HEK293T (cell line): ENCODE measurements around the gene RHOJ.
A peak's percentile ranks its signal among the peaks of the same experiment; 100 is the strongest.

Experiments used
- CTCF ChIA-PET: fragments of 350-600 bp; formaldehyde crosslinking; extraction: SDS; loops from one replicate; lab custom pipeline; 2021; ENCODE audit warnings: antibody characterized with exemption, inconsistent platforms; lab: Yijun Ruan, JAX
- POLR2A ChIA-PET: fragments of 350-600 bp; formaldehyde crosslinking; extraction: SDS; loops from one replicate; lab custom pipeline; 2020; ENCODE audit warnings: antibody characterized with exemption, inconsistent platforms; lab: Yijun Ruan, JAX
- DNase-seq: peaks from one replicate; pipeline ENCODE4 v3.0.0; 2012; ENCODE audit warnings: mixed read lengths; ENCODE audit errors: extremely low spot score
- ARNT ChIP-seq: fragments of 450-650 bp; IDR thresholded peaks from 2 replicates; pipeline ENCODE4 v1.6.1; 2017; ENCODE audit warnings: mild to moderate bottlenecking
- BHLHE40 ChIP-seq: fragments of 450-650 bp; IDR thresholded peaks from 2 replicates; pipeline ENCODE4 v1.6.1; 2016; ENCODE audit warnings: mild to moderate bottlenecking, moderate library complexity, borderline replicate concordance
- CTBP1 ChIP-seq: fragments of 450-650 bp; IDR thresholded peaks from 2 replicates; pipeline ENCODE4 v1.6.1; 2016; ENCODE audit warnings: borderline replicate concordance
- ELF4 ChIP-seq: fragments of 450-650 bp; IDR thresholded peaks from 2 replicates; pipeline ENCODE4 v1.6.1; 2017; ENCODE audit warnings: antibody characterized with exemption
- FOXA1 ChIP-seq: fragments of 450-650 bp; IDR thresholded peaks from 2 replicates; pipeline ENCODE4 v1.6.1; 2016; ENCODE audit warnings: mild to moderate bottlenecking
- FOXK2 ChIP-seq: fragments of 450-650 bp; IDR thresholded peaks from 2 replicates; pipeline ENCODE4 v1.6.1; 2016; ENCODE audit warnings: mild to moderate bottlenecking
- FOXM1 ChIP-seq: fragments of 450-650 bp; IDR thresholded peaks from 2 replicates; pipeline ENCODE4 v1.6.1; 2017; ENCODE audit warnings: mild to moderate bottlenecking, borderline replicate concordance
- HDGF ChIP-seq: fragments of 450-650 bp; IDR thresholded peaks from 2 replicates; pipeline ENCODE4 v1.6.1; 2017; ENCODE audit warnings: antibody characterized with exemption, borderline replicate concordance
- L3MBTL2 ChIP-seq: fragments of 450-650 bp; conservative IDR thresholded peaks from 2 replicates; pipeline ENCODE4 v1.6.1; 2016; ENCODE audit warnings: mild to moderate bottlenecking
- LEF1 ChIP-seq: fragments of 450-650 bp; IDR thresholded peaks from 2 replicates; pipeline ENCODE4 v1.6.1; 2017; ENCODE audit warnings: mild to moderate bottlenecking, borderline replicate concordance
- NFRKB ChIP-seq: fragments of 450-650 bp; IDR thresholded peaks from 2 replicates; pipeline ENCODE4 v1.6.1; 2016; ENCODE audit warnings: mild to moderate bottlenecking, moderate library complexity
- PKNOX1 ChIP-seq: fragments of 450-650 bp; IDR thresholded peaks from 2 replicates; pipeline ENCODE4 v1.6.1; 2016
- SP1 ChIP-seq: fragments of 450-650 bp; IDR thresholded peaks from 2 replicates; pipeline ENCODE4 v1.6.1; 2017
- SUZ12 ChIP-seq: fragments of 450-650 bp; IDR thresholded peaks from 2 replicates; pipeline ENCODE4 v1.6.1; 2016; ENCODE audit warnings: mild to moderate bottlenecking
- TARDBP ChIP-seq: fragments of 450-650 bp; IDR thresholded peaks from 2 replicates; pipeline ENCODE4 v1.6.1; 2016
- ZNF384 ChIP-seq: fragments of 450-650 bp; IDR thresholded peaks from 2 replicates; pipeline ENCODE4 v1.6.1; 2016

The RHOJ gene

GRCh38 chr14:63200767-63201166 is 3.5 kb upstream of the RHOJ start:
- CTCF ChIA-PET, result no interaction called here
- TF ChIP-seq PKNOX1, result no peak
- no peak for TF ChIP-seq FOXK2
- no peak for TF ChIP-seq ARNT
- TF ChIP-seq SUZ12, result no peak
- no peak for TF ChIP-seq ZNF384
- no peak for TF ChIP-seq FOXA1
- no peak for TF ChIP-seq TARDBP
- TF ChIP-seq FOXM1, result no peak
- no peak for TF ChIP-seq SP1
- no peak for DNase-seq
- POLR2A ChIA-PET, result no interaction called here

GRCh38 chr14:63203015-63203414 is 1.2 kb upstream of the RHOJ start:
- DNase-seq, result no peak
- no peak for TF ChIP-seq SP1
- no peak for TF ChIP-seq L3MBTL2
- TF ChIP-seq FOXM1, result no peak
- TF ChIP-seq TARDBP, result no peak
- TF ChIP-seq FOXK2, result no peak
- ChIA-PET CTCF (no interaction called here), POLR2A (interaction anchor here (1.2 kb wide), 1 partner anchor 27 kb away, joined by 3 read pairs; no protein-coding TSS in a partner anchor)

GRCh38 chr14:63203618-63204406 is 431 bp upstream of the RHOJ start:
- DNase-seq, result peak; percentile 62
- POLR2A ChIA-PET, result interaction anchor here (0.7 to 1.2 kb wide), 5 partner anchors 9 to 28 kb away, joined by 3 to 4 read pairs (median 3); no protein-coding TSS in a partner anchor

GRCh38 chr14:63205044-63205575 is 867 bp downstream of the RHOJ start:
- ChIA-PET CTCF (no interaction called here), POLR2A (no interaction called here)
- no peak for DNase-seq
- TF ChIP-seq BHLHE40, result no peak

More at GRCh38 chr14:63203618-63204406, 431 bp upstream of the RHOJ start:
- CTCF ChIA-PET, result interaction anchor here (0.7 to 0.8 kb wide), 2 partner anchors 13 to 29 kb away, joined by 3 read pairs; no protein-coding TSS in a partner anchor
- TF ChIP-seq SP1 (no peak), BHLHE40 (no peak), FOXM1 (no peak)

- POLR2A ChIA-PET, result no interaction called here
- CTCF ChIA-PET, result no interaction called here
- DNase-seq, result no peak
- TF ChIP-seq CTBP1 (no peak), ZNF384 (no peak), FOXK2 (no peak), TARDBP (no peak), SP1 (no peak), ELF4 (no peak), L3MBTL2 (no peak), FOXA1 (no peak), LEF1 (no peak), NFRKB (no peak), FOXM1 (no peak)
Observed at GRCh38 chr14:63205866-63206265, 1.6 kb downstream of the RHOJ start.

- ChIA-PET POLR2A (no interaction called here), CTCF (no interaction called here)
- no peak for DNase-seq
- no peak for TF ChIP-seq BHLHE40
- TF ChIP-seq TARDBP, result no peak
- no peak for TF ChIP-seq HDGF
- TF ChIP-seq SP1, result no peak
- no peak for TF ChIP-seq CTBP1
- TF ChIP-seq NFRKB, result no peak
- no peak for TF ChIP-seq FOXA1
- TF ChIP-seq ELF4, result no peak
- TF ChIP-seq FOXM1, result no peak
- TF ChIP-seq ARNT, result no peak
- TF ChIP-seq LEF1, result no peak
- no peak for TF ChIP-seq L3MBTL2
- no peak for TF ChIP-seq PKNOX1
- TF ChIP-seq SUZ12, result no peak
- TF ChIP-seq ZNF384, result no peak
- no peak for TF ChIP-seq FOXK2
Observed at GRCh38 chr14:63209160-63209559, 4.9 kb downstream of the RHOJ start.

- CTCF ChIA-PET, result no interaction called here
- no peak for DNase-seq
- POLR2A ChIA-PET, result no interaction called here
- TF ChIP-seq LEF1, result no peak
Observed at GRCh38 chr14:63210812-63211211, 6.6 kb downstream of the RHOJ start.
